Common myeloid progenitor, CD34-positive (primary cell): ENCODE measurements around the gene OSBPL3.
"Not testable (repeated sequence)": the region's sequence is repeated elsewhere in the genome, so short reads cannot be mapped to it uniquely, and the experiment has no call there.

Source experiments
- CTCF ChIA-PET: fragments of 350-600 bp; sonication (Branson Sonifier 250); formaldehyde crosslinking; loops from one replicate; lab custom pipeline; 2021; ENCODE audit warnings: antibody characterized with exemption; lab: Charles Lee
- POLR2A ChIA-PET: fragments of 350-600 bp; sonication (Branson Sonifier 250); formaldehyde crosslinking; loops from one replicate; lab custom pipeline; 2021; ENCODE audit warnings: antibody characterized with exemption; lab: Charles Lee
- DNase-seq, 3 donors: peaks; one replicate each; pipeline versions ENCODE4 v3.0.0 to v3.0.0-alpha.2; 2013
- H3K27ac ChIP-seq, 2 experiments: 1 replicate in 1 of 2; 2 replicates in 1 of 2; pipeline ENCODE4 v1.7.0; 2013; ENCODE audit warnings: inconsistent platforms in 2 of 2, low read length in 2 of 2, mild to moderate bottlenecking in 2 of 2, low read depth in 1 of 2, moderate library complexity in 1 of 2; ENCODE audit not compliant: severe bottlenecking in 2 of 2, insufficient read depth in 1 of 2, poor library complexity in 1 of 2
- H3K27me3 ChIP-seq, 5 experiments: replicated peaks in 2 of 5; 1 replicate in 3 of 5; 2 replicates in 2 of 5; pipeline versions ENCODE4 v1.6.1 to v1.7.0; 2013; ENCODE audit warnings: low read length in 4 of 5, mild to moderate bottlenecking in 2 of 5, moderate library complexity in 2 of 5, inconsistent platforms in 1 of 5; ENCODE audit not compliant: insufficient read depth in 5 of 5, control insufficient read depth in 4 of 5
- H3K36me3 ChIP-seq, 4 experiments: 1 replicate in 2 of 4; 2 replicates in 2 of 4; pipeline versions ENCODE4 v1.6.1 to v1.7.0; 2013; ENCODE audit warnings: low read length in 3 of 4, control low read depth in 1 of 4, mild to moderate bottlenecking in 1 of 4; ENCODE audit not compliant: control insufficient read depth in 4 of 4, insufficient read depth in 4 of 4
- H3K4me1 ChIP-seq, 4 experiments: 1 replicate in 3 of 4; 2 replicates in 1 of 4; pipeline versions ENCODE4 v1.6.1 to v1.7.1; 2013; ENCODE audit warnings: low read length in 3 of 4, mild to moderate bottlenecking in 3 of 4, control low read depth in 1 of 4, inconsistent platforms in 1 of 4, moderate library complexity in 1 of 4; ENCODE audit not compliant: control insufficient read depth in 4 of 4, insufficient read depth in 4 of 4; ENCODE audit errors: control extremely low read depth in 1 of 4
- H3K4me3 ChIP-seq, 7 experiments: 1 replicate in 4 of 7; 2 replicates in 3 of 7; pipeline versions ENCODE4 v1.5.1 to v1.7.0; 2013; ENCODE audit warnings: mild to moderate bottlenecking in 7 of 7, low read length in 6 of 7, moderate library complexity in 6 of 7, inconsistent platforms in 2 of 7, low read depth in 2 of 7, control low read depth in 1 of 7; ENCODE audit not compliant: insufficient read depth in 4 of 7, control insufficient read depth in 1 of 7; ENCODE audit errors: extremely low read depth in 1 of 7
- H3K9me3 ChIP-seq, 5 experiments: 1 replicate in 4 of 5; 2 replicates in 1 of 5; pipeline versions ENCODE4 v1.6.1 to v1.7.1; 2013; ENCODE audit warnings: low read length in 4 of 5, mild to moderate bottlenecking in 2 of 5, inconsistent platforms in 1 of 5, low read depth in 1 of 5, moderate library complexity in 1 of 5; ENCODE audit not compliant: control insufficient read depth in 4 of 5, insufficient read depth in 2 of 5; ENCODE audit errors: control extremely low read depth in 1 of 5
- WGBS: methylation state at CpG from one replicate; pipeline ENCODE4 v1.1.5; 2013; ENCODE audit not compliant: insufficient coverage; 5-methylcytosine and 5-hydroxymethylcytosine counted together

The OSBPL3 gene

GRCh38 chr7:25017671-25018070 lies 37.7 kb upstream of the OSBPL3 start:
- H3K36me3 ChIP-seq, H3K4me1 ChIP-seq, H3K4me3 ChIP-seq, DNase-seq, H3K27ac ChIP-seq, POLR2A ChIA-PET, H3K9me3 ChIP-seq, H3K27me3 ChIP-seq: not testable (repeated sequence)
- WGBS, result 97% methylated on average over 12 of the region's 30 CpGs
- CTCF ChIA-PET, result interaction anchor here (2.1 kb wide), 1 partner anchor 51 kb away, joined by 4 read pairs; no protein-coding TSS in a partner anchor

- H3K9me3 ChIP-seq, result no peaks in the 10 kb centered on the region
- DNase-seq, result no peak
- WGBS, result 100% methylated on average over 1 of the region's 2 CpGs
- ChIA-PET POLR2A (no interaction called here), CTCF (interaction anchor here (0.6 kb wide), 1 partner anchor 53 kb away, joined by 3 read pairs; no protein-coding TSS in a partner anchor)
- H3K4me1 ChIP-seq, result no peaks in the 10 kb centered on the region
- H3K27me3 ChIP-seq, result no peaks in the 10 kb centered on the region
- no peak overlapping the region for H3K4me3 ChIP-seq
- no peak overlapping the region for H3K27ac ChIP-seq
- no peaks in the 10 kb centered on the region for H3K36me3 ChIP-seq
Observed at GRCh38 chr7:25014756-25015155, 34.8 kb upstream of the OSBPL3 start.

- H3K4me3 ChIP-seq, H3K27me3 ChIP-seq, H3K9me3 ChIP-seq, H3K4me1 ChIP-seq, H3K27ac ChIP-seq, DNase-seq, H3K36me3 ChIP-seq, POLR2A ChIA-PET: not testable (repeated sequence)
- WGBS, result no CpG with 5 or more reads among the region's 3 CpGs
- CTCF ChIA-PET, result interaction anchor here (1.0 to 1.7 kb wide), 2 partner anchors 9 to 11 kb away, joined by 3 to 6 read pairs; no protein-coding TSS in a partner anchor
Observed at GRCh38 chr7:25012710-25013109, 32.7 kb upstream of the OSBPL3 start.

- Histone ChIP-seq H3K9me3 (no peaks in the 10 kb centered on the region), H3K4me3 (no peak overlapping the region), H3K27me3 (no peaks in the 10 kb centered on the region), H3K4me1 (no peaks in the 10 kb centered on the region), H3K27ac (no peak overlapping the region), H3K36me3 (no peaks in the 10 kb centered on the region)
- POLR2A ChIA-PET, result interaction anchor here (0.8 kb wide), 1 partner anchor 71 kb away, joined by 4 read pairs; no protein-coding TSS in a partner anchor
- no peak for DNase-seq
- CTCF ChIA-PET, result interaction anchor here (1.7 kb wide), 1 partner anchor 11 kb away, joined by 6 read pairs; no protein-coding TSS in a partner anchor
Observed at GRCh38 chr7:25012254-25012653, 32.3 kb upstream of the OSBPL3 start.

- Histone ChIP-seq H3K4me3 (no peak overlapping the region), H3K9me3 (no peaks in the 10 kb centered on the region), H3K36me3 (no peaks in the 10 kb centered on the region), H3K4me1 (no peaks in the 10 kb centered on the region), H3K27ac (no peak overlapping the region), H3K27me3 (no peaks in the 10 kb centered on the region)
- WGBS, result 94% methylated on average over 3 of the region's 5 CpGs
- DNase-seq, result no peak
- POLR2A ChIA-PET, result no interaction called here
- CTCF ChIA-PET, result no interaction called here
Observed at GRCh38 chr7:25009257-25009656, 29.3 kb upstream of the OSBPL3 start.

GRCh38 chr7:25007668-25008067 lies 27.7 kb upstream of the OSBPL3 start:
- WGBS, result 100% methylated on average over 1 of the region's 1 CpG
- ChIA-PET CTCF (interaction anchor here (0.8 to 1.6 kb wide), 2 partner anchors 18 to 156 kb away, joined by 3 to 4 read pairs; no protein-coding TSS in a partner anchor), POLR2A (no interaction called here)
- H3K27ac ChIP-seq, result no peak overlapping the region
- H3K4me3 ChIP-seq, result no peak overlapping the region
- H3K27me3 ChIP-seq, result no peaks in the 10 kb centered on the region
- H3K4me1 ChIP-seq, result no peaks in the 10 kb centered on the region
- no peaks in the 10 kb centered on the region for H3K9me3 ChIP-seq
- no peaks in the 10 kb centered on the region for H3K36me3 ChIP-seq
- no peak for DNase-seq

- CTCF ChIA-PET, result no interaction called here
- H3K27me3 ChIP-seq, result no peaks in the 10 kb centered on the region
- DNase-seq, result no peak
- 89% methylated on average over 1 of the region's 1 CpG for WGBS
- no peak overlapping the region for H3K4me3 ChIP-seq
- no peaks in the 10 kb centered on the region for H3K36me3 ChIP-seq
- no peaks in the 10 kb centered on the region for H3K4me1 ChIP-seq
- POLR2A ChIA-PET, result no interaction called here
- H3K27ac ChIP-seq, result no peak overlapping the region
- H3K9me3 ChIP-seq, result no peaks in the 10 kb centered on the region
Observed at GRCh38 chr7:25006276-25006675, 26.3 kb upstream of the OSBPL3 start.
